GM19023 (cell line): ENCODE results near the gene DNAH14.

Source experiments
- ATAC-seq: cut with Tn5 transposase; IDR thresholded peaks from one replicate; pipeline ENCODE4 v1.9.1; 2021; ENCODE audit warnings: mild to moderate bottlenecking, moderate library complexity; ENCODE audit not compliant: unreplicated experiment

The DNAH14 gene

GRCh38 chr1:225423518-225423855 is 494.0 kb downstream of the DNAH14 start:
- no peak for ATAC-seq

DNA sequence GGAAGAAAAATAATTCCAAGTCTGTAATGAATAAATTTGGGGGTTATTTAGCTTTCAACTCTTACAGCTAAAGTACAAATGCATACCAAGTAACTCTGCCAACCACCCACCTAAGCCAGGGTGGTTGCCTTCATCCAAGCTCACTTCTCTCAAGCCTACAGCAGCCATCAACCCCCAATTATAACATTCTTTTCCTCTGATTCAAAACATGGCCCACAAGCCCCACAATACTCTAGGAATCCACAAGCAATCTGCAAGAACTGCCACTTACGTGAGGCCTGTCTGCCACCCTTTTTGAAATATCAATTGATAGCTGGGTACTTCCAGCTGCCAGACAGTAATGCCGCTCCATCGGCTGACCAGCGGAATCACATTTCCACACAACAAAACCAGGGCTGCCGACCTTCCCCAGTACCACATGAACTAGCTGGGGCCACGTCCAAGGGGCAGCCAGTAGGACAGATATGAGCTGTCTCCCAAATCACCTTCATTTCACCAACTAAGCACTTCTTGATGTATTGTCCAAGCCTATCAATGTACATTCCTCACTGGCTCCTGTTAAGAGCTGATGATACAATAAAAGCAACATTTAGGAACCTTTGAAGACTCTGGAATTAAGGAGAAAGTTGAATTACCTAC is 495.2 kb downstream of the DNAH14 start:
- no peak for ATAC-seq

GRCh38 chr1:225425201-225425786 is 495.8 kb downstream of the DNAH14 start:
- ATAC-seq = no peak

DNA sequence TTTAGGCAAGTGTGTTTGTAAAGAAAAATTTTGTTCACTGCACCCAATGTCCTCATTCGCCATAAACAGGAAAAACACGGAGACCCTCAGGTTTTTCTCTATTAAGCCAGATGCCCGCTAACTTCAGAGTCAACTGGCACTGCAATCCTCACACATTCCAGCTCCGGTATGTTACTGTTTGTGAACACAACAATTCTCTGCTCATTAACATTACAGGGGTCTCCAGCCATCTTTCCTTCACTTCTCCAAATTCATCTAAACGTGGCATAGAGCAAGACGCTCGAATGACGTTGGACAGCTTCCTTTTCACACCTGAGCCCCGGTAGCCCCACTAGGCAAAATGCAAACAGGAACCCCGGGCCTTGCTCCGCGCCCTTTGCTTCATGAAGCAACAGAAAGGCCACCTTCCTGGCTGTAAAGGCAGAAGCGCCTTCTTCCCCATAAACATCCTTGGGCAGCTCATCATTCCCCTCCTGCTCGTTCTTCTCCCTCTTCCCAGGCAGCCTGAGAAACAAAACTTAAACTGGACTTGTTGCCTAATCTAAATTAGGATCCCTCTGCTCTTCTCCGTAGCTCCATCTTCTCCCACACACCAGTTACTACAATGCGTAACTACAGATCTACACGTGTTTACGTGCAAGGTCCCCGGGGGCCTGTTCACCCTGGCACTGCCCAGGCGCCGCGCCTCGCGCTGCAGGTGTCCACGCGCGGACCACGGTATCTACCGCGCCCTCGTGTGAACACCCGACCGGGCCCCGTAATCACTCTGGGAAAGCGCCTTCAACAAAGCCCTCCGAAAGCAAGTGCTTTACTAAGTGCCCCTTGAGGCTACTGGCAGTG is 497.1 kb downstream of the DNAH14 start:
- peak; percentile 3 for ATAC-seq

- peak; percentile 33 for ATAC-seq
Observed at GRCh38 chr1:225427235-225428067, 498.0 kb downstream of the DNAH14 start, which contains the start of gene LBR. Gene LBR (minus strand): TSS chr1:225428038. CDS start chr1:225424075, 3,963 bp downstream.

- ATAC-seq = peak; percentile 93
Observed at GRCh38 chr1:225428068-225428880, 498.8 kb downstream of the DNAH14 start.

- ATAC-seq = no peak
Observed at GRCh38 chr1:225428881-225429455, 499.5 kb downstream of the DNAH14 start.

DNA sequence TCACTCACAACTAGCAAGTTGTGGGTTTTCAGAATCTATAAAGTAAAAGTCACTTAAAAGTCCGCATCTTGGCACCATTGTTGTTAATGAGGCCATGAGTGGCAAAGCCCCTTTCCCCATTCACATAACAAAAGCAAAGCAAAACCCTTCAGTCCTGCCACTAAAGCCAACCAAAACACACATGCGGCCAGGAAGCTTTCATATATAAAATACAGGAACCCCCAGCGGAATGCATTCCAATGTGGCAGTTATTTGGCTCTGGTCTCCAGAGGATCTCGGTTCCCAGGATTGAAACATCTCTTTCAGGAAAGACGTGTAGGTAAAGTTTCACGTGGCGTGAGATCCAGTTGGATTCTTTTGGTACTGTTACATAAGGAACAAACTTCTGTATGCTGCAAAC is 500.8 kb downstream of the DNAH14 start:
- no peak for ATAC-seq

GRCh38 chr1:225431081-225431863 is 501.8 kb downstream of the DNAH14 start:
- ATAC-seq = no peak

- no peak for ATAC-seq
Observed at GRCh38 chr1:225434046-225434445, 504.6 kb downstream of the DNAH14 start.

- no peak for ATAC-seq
Observed at GRCh38 chr1:225435076-225435475, 505.6 kb downstream of the DNAH14 start.

GRCh38 chr1:225435487-225435886 is 506.0 kb downstream of the DNAH14 start:
- ATAC-seq = peak; percentile 1

- peak; percentile 60 for ATAC-seq
Observed at GRCh38 chr1:225435957-225436392, 506.5 kb downstream of the DNAH14 start.

DNA sequence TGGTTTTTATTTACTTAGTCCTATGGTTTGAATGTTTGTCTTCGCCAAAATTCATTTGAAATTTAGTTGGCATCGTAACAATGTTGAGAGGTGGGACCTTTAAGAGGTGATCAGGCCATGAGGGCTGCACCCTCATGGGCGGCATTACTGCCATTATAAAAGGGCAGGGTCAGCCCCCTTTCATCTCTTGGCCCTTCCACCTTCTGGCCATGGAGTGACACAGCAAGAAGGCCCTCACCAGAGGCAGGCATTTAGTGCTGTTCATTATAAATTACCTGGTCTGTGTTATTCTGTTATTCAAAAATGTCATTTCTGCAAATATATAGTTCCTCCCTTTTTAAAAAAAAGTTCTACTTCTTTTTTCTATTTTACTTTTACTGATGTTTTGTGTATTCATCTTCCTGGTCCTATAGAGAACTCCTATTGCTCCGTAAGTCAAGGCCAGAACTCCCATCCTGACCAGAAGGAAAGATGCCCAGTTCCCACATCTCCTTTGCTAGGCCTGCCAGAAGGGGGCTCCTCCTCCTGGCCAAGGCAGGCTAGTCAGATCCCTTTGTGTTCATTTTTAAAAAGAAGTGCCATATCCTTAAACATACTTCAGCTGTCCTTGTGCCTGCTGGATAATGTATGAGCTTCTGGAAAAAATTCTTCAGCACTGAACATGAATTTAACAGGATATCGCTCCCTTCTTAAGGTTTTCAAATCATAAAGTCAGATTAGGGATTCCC is 508.4 kb downstream of the DNAH14 start:
- no peak for ATAC-seq

DNA sequence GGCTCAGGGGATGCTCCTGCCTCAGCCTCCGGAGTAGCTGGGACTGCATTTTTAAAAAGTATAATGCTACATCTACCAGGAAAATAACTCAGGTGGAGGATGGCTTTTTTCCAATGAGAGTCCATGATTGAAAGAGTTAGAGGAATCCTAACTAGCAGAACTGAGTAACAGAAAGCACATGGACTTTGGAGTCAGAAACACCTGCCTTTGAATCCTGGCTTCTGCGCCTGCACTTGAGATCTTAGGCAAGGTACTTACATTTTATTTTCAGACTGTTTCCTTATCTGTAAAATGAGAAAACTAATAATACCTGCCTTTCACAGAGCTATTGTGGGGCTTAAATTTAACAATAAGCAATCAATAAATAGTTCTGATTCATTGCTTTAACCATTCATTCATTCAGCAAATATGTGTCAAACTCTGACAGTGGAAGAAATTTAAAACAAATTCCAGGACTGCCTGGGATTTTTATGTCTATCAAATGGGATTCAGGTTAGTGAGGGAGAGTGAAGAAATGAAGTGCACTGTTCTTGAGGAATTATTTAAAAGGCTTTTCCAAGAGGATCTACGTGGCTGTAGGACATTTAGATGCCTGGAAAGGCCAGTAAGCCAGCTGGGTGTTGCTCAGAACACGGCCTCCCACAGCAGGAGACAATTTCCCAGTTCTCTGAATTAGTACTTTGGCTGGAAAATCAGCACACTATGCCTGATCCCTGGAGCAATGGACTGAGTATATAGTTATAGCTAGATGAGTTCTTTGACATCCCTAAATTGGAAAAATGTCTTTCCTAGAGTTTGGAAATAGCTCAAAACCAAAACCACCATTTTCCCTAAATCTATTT is 511.1 kb downstream of the DNAH14 start:
- no peak for ATAC-seq

GRCh38 chr1:225441314-225442122 is 512.0 kb downstream of the DNAH14 start:
- peak; percentile 39 for ATAC-seq

DNA sequence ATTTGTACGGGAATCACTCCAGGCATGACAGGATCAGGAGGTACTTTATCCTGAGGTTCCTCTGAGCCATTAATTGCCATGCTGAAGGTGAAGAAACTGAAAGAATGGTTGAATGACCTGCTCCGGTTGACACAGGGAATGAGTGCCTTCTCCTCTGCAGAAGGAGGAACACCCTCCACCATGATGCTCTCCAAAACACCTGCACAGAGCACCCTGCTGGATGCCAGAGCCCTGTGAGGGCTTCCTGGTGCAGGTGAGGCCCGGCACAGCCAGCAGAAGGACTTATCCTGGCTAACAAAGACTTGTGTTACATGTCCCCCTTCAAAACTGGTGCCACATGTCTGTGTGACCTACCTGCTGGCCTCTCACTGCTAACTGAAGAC is 512.6 kb downstream of the DNAH14 start:
- no peak for ATAC-seq
